CD8-positive, alpha-beta memory T cell (primary cell): Measurements from ENCODE around the gene REPIN1. TPM values are rescaled to one million over a fixed set of nuclear protein-coding genes. Genes with fewer than 3 reads are reported as not detected.

ENCODE experiments used
- CTCF ChIA-PET: fragments of 350-600 bp; sonication (Branson Sonifier 250); formaldehyde crosslinking; loops from one replicate; lab custom pipeline; 2021; ENCODE audit warnings: antibody characterized with exemption; lab: Charles Lee
- POLR2A ChIA-PET: fragments of 350-600 bp; sonication (Branson Sonifier 250); formaldehyde crosslinking; loops from one replicate; lab custom pipeline; 2021; ENCODE audit warnings: antibody characterized with exemption; lab: Charles Lee
- DNase-seq, 5 donors: peaks; one replicate each; pipeline versions ENCODE4 v3.0.0 to v3.0.0-alpha.2; 2020 to 2022; ENCODE audit warnings: mixed read lengths in 1 of 5
- H3K27ac ChIP-seq: one replicate; pipeline ENCODE4 v1.7.0; 2013; ENCODE audit warnings: low read depth, mild to moderate bottlenecking, low read length, moderate library complexity
- H3K27me3 ChIP-seq: 2 replicates; pipeline ENCODE4 v1.7.0; 2013; ENCODE audit warnings: low read length, mild to moderate bottlenecking; ENCODE audit not compliant: insufficient read depth, poor library complexity, severe bottlenecking
- H3K36me3 ChIP-seq: 2 replicates; pipeline ENCODE4 v1.7.0; 2013; ENCODE audit warnings: mild to moderate bottlenecking, low read length, moderate library complexity; ENCODE audit not compliant: insufficient read depth
- H3K4me1 ChIP-seq: 2 replicates; pipeline ENCODE4 v1.7.0; 2013; ENCODE audit warnings: mild to moderate bottlenecking, low read length, moderate library complexity; ENCODE audit not compliant: insufficient read depth
- H3K4me3 ChIP-seq: 2 replicates; pipeline ENCODE4 v1.7.0; 2013; ENCODE audit warnings: mild to moderate bottlenecking, low read length
- H3K9me3 ChIP-seq: 2 replicates; pipeline ENCODE4 v1.7.0; 2013; ENCODE audit warnings: mild to moderate bottlenecking, low read length
- H3K27ac Mint-ChIP-seq, 8 donors: one replicate each; pipeline ENCODE4 v1.8.0; 2020 to 2021; ENCODE audit warnings: mixed read lengths in 8 of 8, mild to moderate bottlenecking in 6 of 8, inconsistent platforms in 3 of 8, moderate library complexity in 3 of 8
- H3K27me3 Mint-ChIP-seq, 2 donors: one replicate each; pipeline ENCODE4 v1.8.0; 2020 to 2021; ENCODE audit warnings: mixed read lengths in 2 of 2, mild to moderate bottlenecking in 1 of 2, moderate library complexity in 1 of 2
- H3K36me3 Mint-ChIP-seq, 3 donors: one replicate each; pipeline ENCODE4 v1.8.0; 2020 to 2021; ENCODE audit warnings: mixed read lengths in 3 of 3, inconsistent platforms in 1 of 3, mild to moderate bottlenecking in 1 of 3
- H3K4me1 Mint-ChIP-seq, 3 donors: one replicate each; pipeline ENCODE4 v1.8.0; 2020 to 2021; ENCODE audit warnings: mixed read lengths in 3 of 3, inconsistent platforms in 1 of 3, mild to moderate bottlenecking in 1 of 3
- H3K4me3 Mint-ChIP-seq, 7 donors: one replicate each; pipeline ENCODE4 v1.8.0; 2020 to 2021; ENCODE audit warnings: mixed read lengths in 7 of 7, mild to moderate bottlenecking in 6 of 7, moderate library complexity in 4 of 7, inconsistent platforms in 2 of 7
- H3K9me3 Mint-ChIP-seq, 5 donors: one replicate each; pipeline ENCODE4 v1.8.0; 2020 to 2022; ENCODE audit warnings: mixed read lengths in 5 of 5, mild to moderate bottlenecking in 3 of 5, moderate library complexity in 2 of 5, inconsistent platforms in 1 of 5
- polyA plus RNA-seq: library from polyadenylated mRNA; unstranded; fragments of 300-500 nt; fragmentation: Illumina TruSeq; gene quantifications from one replicate; pipeline ENCODE4 v1.2.3, GENCODE V29; 2021
- total RNA-seq, 2 experiments: library from RNA; stranded (reverse); gene quantifications; one replicate each; pipeline ENCODE4 v1.2.3, GENCODE V29; 2021

REPIN1 gene
- total and polyA plus RNA-seq, 3 experiments from 2014 or later, result 57.0 to 60.8 (median 58.2) TPM

DNA sequence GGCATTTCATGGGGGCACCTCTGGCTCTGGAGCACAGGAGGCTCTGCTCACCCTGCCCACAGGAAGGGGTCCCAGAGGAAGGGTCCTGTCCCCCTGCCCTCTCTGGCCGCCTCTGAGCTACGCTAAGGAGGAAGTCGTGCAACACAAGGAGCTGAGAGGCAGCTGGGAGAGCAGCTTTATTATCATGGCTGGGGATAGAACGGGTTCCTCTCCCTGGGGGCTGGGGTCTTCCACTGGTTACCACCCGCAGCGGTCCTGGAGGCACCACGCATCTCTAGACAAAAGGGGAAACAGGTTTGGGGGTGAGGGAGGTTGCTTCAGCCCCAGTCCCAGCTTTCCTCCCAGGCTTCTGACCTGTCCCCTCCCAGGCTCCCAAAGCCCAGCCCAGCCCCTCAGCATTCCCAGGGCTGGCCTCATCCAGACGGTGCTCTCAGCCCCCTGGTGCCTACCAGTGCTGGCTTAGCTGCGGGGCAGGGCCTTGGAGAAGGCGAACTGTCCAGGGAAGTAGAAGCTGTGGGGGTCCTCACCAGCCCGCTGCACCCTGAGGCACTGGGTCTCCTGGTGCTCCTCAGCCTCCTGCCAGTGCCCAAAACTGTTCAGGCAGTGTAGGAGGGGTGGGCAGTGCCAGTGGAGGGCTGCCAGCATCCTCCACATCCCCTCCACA, 30.3 kb upstream of the REPIN1 start:
- DNase-seq, result no peak
- H3K27ac Mint-ChIP-seq, result peak overlapping the region in 1 of 8 donors; percentile 43
- Histone ChIP-seq H3K4me1 (peaks cover 4% of the 10 kb centered on the region), H3K27me3 (peaks cover 3% of the 10 kb centered on the region), H3K9me3 (no peaks in the 10 kb centered on the region), H3K4me3 (no peak overlapping the region), H3K36me3 (no peaks in the 10 kb centered on the region), H3K27ac (no peak overlapping the region)
- peaks cover 0 to 20% (median 5%) of the 10 kb centered on the region in 3 donors for H3K4me1 Mint-ChIP-seq
- H3K27me3 Mint-ChIP-seq, result peaks cover 25% of the 10 kb centered on the region in 2 donors
- CTCF ChIA-PET, result no interaction called here
- peaks cover 0 to 2% (median 0%) of the 10 kb centered on the region in 5 donors for H3K9me3 Mint-ChIP-seq
- H3K4me3 Mint-ChIP-seq, result no peak overlapping the region
- peaks cover under 1 to 16% (median 3%) of the 10 kb centered on the region in 3 donors for H3K36me3 Mint-ChIP-seq
- POLR2A ChIA-PET, result no interaction called here

GRCh38 chr7:150339409-150339809, 29.2 kb upstream of the REPIN1 start:
- no peak for DNase-seq
- Histone ChIP-seq H3K27me3 (peaks cover 3% of the 10 kb centered on the region), H3K9me3 (no peaks in the 10 kb centered on the region), H3K4me3 (no peak overlapping the region), H3K4me1 (peaks cover 4% of the 10 kb centered on the region), H3K27ac (no peak overlapping the region), H3K36me3 (no peaks in the 10 kb centered on the region)
- peaks cover 31 to 32% of the 10 kb centered on the region in 2 donors for H3K27me3 Mint-ChIP-seq
- POLR2A ChIA-PET, result no interaction called here
- peaks cover 3 to 16% (median 8%) of the 10 kb centered on the region in 3 donors for H3K36me3 Mint-ChIP-seq
- H3K4me3 Mint-ChIP-seq, result no peak overlapping the region
- H3K9me3 Mint-ChIP-seq, result peaks cover 0 to 9% (median 5%) of the 10 kb centered on the region in 5 donors
- no peak overlapping the region for H3K27ac Mint-ChIP-seq
- H3K4me1 Mint-ChIP-seq, result peaks cover 0 to 20% (median 5%) of the 10 kb centered on the region in 3 donors
- CTCF ChIA-PET, result no interaction called here

DNA sequence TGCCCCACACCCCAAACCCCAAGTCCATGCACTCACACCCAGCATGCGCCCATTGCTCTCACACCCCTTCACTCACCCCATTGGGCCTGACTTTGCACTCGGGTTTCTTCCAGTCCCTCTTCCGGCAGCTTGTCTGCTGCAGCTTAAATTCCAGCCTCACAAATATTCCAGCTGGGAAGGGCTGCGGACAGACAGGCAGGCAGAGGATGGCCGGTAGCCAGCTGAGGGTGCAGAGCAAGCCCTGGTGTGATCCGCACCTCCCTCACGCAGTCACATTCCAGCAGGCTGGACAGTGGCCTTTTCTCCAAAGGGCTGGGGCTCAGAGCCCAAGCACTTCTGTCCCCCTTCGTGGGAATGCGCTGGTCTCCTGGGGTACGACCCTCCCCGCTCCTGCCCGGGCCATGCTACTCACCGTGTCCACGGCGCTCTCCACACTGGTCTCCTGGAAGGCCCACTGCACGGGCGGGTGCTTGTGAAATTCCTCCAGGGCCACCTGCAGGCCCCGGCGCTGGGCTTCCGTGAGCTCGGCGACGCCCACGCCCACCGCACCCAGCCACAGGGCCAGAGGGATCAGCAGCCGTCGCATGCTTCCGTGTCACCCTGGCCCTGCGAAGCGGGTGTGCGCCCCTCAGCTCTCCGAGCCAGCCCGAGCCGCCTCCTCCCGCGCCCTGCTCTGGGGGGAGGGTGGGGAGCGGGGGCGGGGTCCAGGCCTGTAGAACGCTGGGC, 28.4 kb upstream of the REPIN1 start:
- no peak overlapping the region for H3K4me3 Mint-ChIP-seq
- H3K9me3 ChIP-seq, result no peaks in the 10 kb centered on the region
- ChIA-PET CTCF (no interaction called here), POLR2A (no interaction called here)
- H3K27me3 ChIP-seq, result peaks cover 3% of the 10 kb centered on the region
- peaks cover 4% of the 10 kb centered on the region for H3K4me1 ChIP-seq
- peaks cover 0 to 12% (median 8%) of the 10 kb centered on the region in 5 donors for H3K9me3 Mint-ChIP-seq
- H3K36me3 ChIP-seq, result no peaks in the 10 kb centered on the region
- no peak overlapping the region for H3K27ac Mint-ChIP-seq
- H3K4me3 ChIP-seq, result no peak overlapping the region
- H3K27ac ChIP-seq, result no peak overlapping the region
- H3K4me1 Mint-ChIP-seq, result peaks cover 0 to 20% (median 5%) of the 10 kb centered on the region in 3 donors
- peaks cover 34 to 38% of the 10 kb centered on the region in 2 donors for H3K27me3 Mint-ChIP-seq
- no peak for DNase-seq
- H3K36me3 Mint-ChIP-seq, result peaks cover 3 to 14% (median 8%) of the 10 kb centered on the region in 3 donors

DNA sequence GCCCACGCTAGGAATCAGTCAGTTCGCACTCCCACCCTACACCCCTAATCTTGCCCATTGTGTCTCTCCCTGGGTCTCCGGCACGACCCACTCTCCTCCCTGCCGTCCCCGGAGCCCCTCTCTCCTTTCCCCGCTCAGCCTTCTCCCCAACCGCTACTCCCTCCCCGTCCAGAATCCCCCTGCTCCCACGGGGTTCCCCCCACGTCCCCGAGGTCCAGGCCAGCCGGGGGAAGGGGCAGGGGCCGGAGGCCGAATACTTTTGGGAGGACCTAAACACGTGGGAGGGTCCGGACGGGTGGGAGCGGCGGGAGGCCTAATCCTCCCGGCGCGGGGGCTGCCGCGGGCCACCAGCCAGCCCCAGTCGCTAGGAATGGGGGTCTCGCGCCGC, 27.8 kb upstream of the REPIN1 start:
- peaks cover 0 to 20% (median 5%) of the 10 kb centered on the region in 3 donors for H3K4me1 Mint-ChIP-seq
- H3K4me3 Mint-ChIP-seq, result no peak overlapping the region
- H3K27me3 Mint-ChIP-seq, result peaks cover 34 to 40% of the 10 kb centered on the region in 2 donors
- Histone ChIP-seq H3K36me3 (no peaks in the 10 kb centered on the region), H3K4me3 (no peak overlapping the region), H3K27ac (no peak overlapping the region), H3K27me3 (peaks cover 3% of the 10 kb centered on the region), H3K4me1 (peaks cover 4% of the 10 kb centered on the region), H3K9me3 (no peaks in the 10 kb centered on the region)
- H3K9me3 Mint-ChIP-seq, result peaks cover 0 to 12% (median 8%) of the 10 kb centered on the region in 5 donors
- no peak for DNase-seq
- CTCF ChIA-PET, result no interaction called here
- H3K27ac Mint-ChIP-seq, result no peak overlapping the region
- POLR2A ChIA-PET, result no interaction called here
- H3K36me3 Mint-ChIP-seq, result peaks cover 3 to 13% (median 8%) of the 10 kb centered on the region in 3 donors

DNA sequence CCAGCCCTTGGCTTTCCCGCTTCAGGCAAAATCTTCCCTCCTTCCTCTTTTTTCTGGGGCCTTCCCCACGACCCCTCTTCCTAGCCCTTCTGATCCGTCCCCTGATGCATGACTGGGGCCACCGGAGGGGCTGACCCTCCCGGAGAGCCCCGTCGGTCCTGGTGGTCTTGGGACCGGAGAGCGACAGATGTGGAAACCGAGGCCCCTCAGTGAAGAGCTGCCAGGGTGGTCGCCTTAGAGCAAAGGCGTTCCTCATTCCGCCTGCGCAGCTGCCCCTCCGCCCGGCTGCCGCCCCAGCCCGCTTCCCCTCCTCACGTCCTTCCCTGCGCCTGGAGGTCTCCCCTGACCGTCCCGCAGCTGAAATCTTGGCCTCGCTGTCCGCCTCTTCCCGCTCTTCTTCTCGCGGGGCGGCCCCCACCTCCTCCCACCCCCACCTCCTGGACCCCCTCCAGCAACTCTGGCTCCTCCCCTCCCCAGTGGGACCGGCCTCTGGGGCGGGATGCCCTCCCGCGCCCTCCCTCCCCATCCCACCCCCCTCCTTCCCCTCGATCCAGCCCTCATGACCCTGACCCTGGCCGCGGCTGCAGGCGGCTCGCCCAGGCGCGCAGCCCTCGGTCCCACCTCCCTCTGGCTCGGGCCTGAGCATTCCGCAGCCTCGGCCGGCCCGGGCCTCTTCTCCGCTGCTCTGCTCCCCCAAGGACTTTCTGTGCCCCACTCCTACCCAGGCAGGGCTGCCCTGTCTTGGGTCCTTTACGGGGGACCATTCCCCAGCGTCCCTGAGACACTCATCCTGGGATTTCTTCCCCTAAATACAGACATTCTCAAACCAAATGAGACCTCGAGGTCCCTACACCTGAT, 27.1 kb upstream of the REPIN1 start, which contains the start of gene RARRES2:
Gene RARRES2 (minus strand): TSS at position 367 of the 858 bp plus-strand sequence. CDS start 1,020 bp downstream, outside the sequence.
- H3K9me3 Mint-ChIP-seq, result peaks cover 0 to 12% (median 8%) of the 10 kb centered on the region in 5 donors
- ChIA-PET POLR2A (no interaction called here), CTCF (no interaction called here)
- no peak for DNase-seq
- Histone ChIP-seq H3K4me1 (peaks cover 4% of the 10 kb centered on the region), H3K36me3 (no peaks in the 10 kb centered on the region), H3K27ac (no peak within 1 kb of the TSS), H3K9me3 (no peaks in the 10 kb centered on the region), H3K4me3 (no peak within 1 kb of the TSS), H3K27me3 (peaks cover 3% of the 10 kb centered on the region)
- H3K27ac Mint-ChIP-seq, result peak within 1 kb of the TSS in 3 of 8 donors; percentile 2 to 58 (median 12)
- no peak within 1 kb of the TSS for H3K4me3 Mint-ChIP-seq
- H3K27me3 Mint-ChIP-seq, result peaks cover 37 to 46% of the 10 kb centered on the region in 2 donors
- H3K4me1 Mint-ChIP-seq, result peaks cover 0 to 20% (median 5%) of the 10 kb centered on the region in 3 donors
- H3K36me3 Mint-ChIP-seq, result peaks cover 3 to 8% (median 8%) of the 10 kb centered on the region in 3 donors

DNA sequence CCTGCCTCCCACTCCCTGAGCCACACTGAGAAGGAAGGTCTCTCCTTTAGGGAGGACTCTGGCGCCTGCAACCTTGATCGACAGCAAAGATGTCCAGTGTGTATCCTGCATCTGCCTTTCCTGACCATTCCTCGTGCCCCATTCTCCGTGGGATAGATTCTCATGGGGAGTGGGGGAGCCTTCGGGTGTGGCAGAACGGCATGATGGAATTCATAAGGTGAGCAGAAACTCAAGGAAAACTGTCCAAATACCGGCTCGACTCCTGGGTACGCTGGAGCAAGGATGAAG, 26.6 kb upstream of the REPIN1 start:
- Mint-ChIP-seq H3K4me3 (no peak overlapping the region), H3K4me1 (peaks cover 0 to 20% (median 5%) of the 10 kb centered on the region in 3 donors), H3K27me3 (peaks cover 37 to 49% of the 10 kb centered on the region in 2 donors), H3K27ac (peak overlapping the region in 3 of 8 donors; percentile 2 to 58 (median 12)), H3K36me3 (peaks cover 3 to 8% (median 6%) of the 10 kb centered on the region in 3 donors), H3K9me3 (peaks cover 0 to 12% (median 8%) of the 10 kb centered on the region in 5 donors)
- Histone ChIP-seq H3K27ac (no peak overlapping the region), H3K27me3 (peaks cover 3% of the 10 kb centered on the region), H3K9me3 (no peaks in the 10 kb centered on the region), H3K36me3 (no peaks in the 10 kb centered on the region), H3K4me3 (no peak overlapping the region), H3K4me1 (peaks cover 4% of the 10 kb centered on the region)
- POLR2A ChIA-PET, result no interaction called here
- CTCF ChIA-PET, result no interaction called here
- DNase-seq, result no peak

DNA sequence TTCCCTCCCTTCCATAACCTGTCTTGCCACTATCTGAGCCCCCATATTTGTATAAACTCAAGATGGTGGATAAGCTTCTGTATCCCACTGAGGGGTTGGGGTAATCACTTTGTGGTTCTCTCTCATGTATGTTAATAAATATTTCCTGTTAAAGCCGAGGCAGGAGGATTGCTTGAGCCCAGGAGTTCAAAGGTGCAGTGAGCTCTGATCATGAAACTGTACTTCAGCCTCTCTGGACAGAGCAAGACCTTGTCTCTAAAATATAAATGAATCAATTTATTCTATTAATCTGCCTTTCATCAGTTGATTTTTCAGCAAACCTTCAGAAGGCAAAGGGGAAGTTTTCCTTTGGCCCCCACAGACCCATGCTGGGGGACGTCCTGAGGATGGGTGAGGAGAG, 25.4 kb upstream of the REPIN1 start:
- H3K27me3 Mint-ChIP-seq, result peaks cover 37 to 49% of the 10 kb centered on the region in 2 donors

More for the DNA sequence above, 25.4 kb upstream of the REPIN1 start:
- H3K9me3 Mint-ChIP-seq, result peaks cover 0 to 12% (median 8%) of the 10 kb centered on the region in 5 donors
- Histone ChIP-seq H3K4me1 (peaks cover 4% of the 10 kb centered on the region), H3K4me3 (no peak overlapping the region), H3K36me3 (no peaks in the 10 kb centered on the region), H3K27me3 (peaks cover 3% of the 10 kb centered on the region), H3K9me3 (no peaks in the 10 kb centered on the region), H3K27ac (no peak overlapping the region)
- H3K36me3 Mint-ChIP-seq, result peaks cover 0 to 8% (median 3%) of the 10 kb centered on the region in 3 donors
- ChIA-PET CTCF (interaction anchor here (1.0 kb wide), 1 partner anchor 8 kb away, joined by 3 read pairs; no protein-coding TSS in a partner anchor), POLR2A (no interaction called here)
- H3K27ac Mint-ChIP-seq, result peak overlapping the region in 2 of 8 donors; percentile 45 to 58
- H3K4me1 Mint-ChIP-seq, result peaks cover 0 to 20% (median 5%) of the 10 kb centered on the region in 3 donors
- H3K4me3 Mint-ChIP-seq, result no peak overlapping the region
- no peak for DNase-seq
